ENCODE data around the gene RFX5. TPM values are rescaled to one million over a fixed set of nuclear protein-coding genes. Genes with fewer than 3 reads are reported as not detected.

Gene RFX5
- total RNA-seq, 1 experiment from 2014 or later, result 52.7 TPM

- TF ChIP-seq TCF7L2 (IDR thresholded peaks at IDR 0.05; ENCODE audit: borderline replicate concordance, extremely low read depth, insufficient read depth, insufficient read length), result no peak
- no peak for TF ChIP-seq CTCF (IDR thresholded peaks at IDR 0.05 in 2 of 3, conservative IDR thresholded peaks at IDR 0.05 in 1 of 3; ENCODE audit: borderline replicate concordance in 1 of 3, insufficient read depth in 1 of 3, low read depth in 2 of 3, low read length in 2 of 3)
These were observed 22.6 kb upstream of the RFX5 start (continued) for GRCh38 chr1:151369621-151370048.

GRCh38 chr1:151369302-151369610 is 22.2 kb upstream of the RFX5 start:
- no peaks in the 10 kb centered on the region for H3K36me3 ChIP-seq (ENCODE audit: control insufficient read depth in 1 of 2, insufficient read depth in 2 of 2, low read length in 2 of 2)

More at GRCh38 chr1:151369302-151369610, 22.2 kb upstream of the RFX5 start:
- intact Hi-C loops (cut with micrococcal nuclease), result no loop called here
- no peaks in the 10 kb centered on the region for H3K9me2 ChIP-seq (ENCODE audit: insufficient read depth)
- ChIA-PET RAD21 (ENCODE audit: low non-redundant PET in 1 of 2, low total read pairs in 2 of 2, uncharacterized antibody in 2 of 2, unreplicated experiment in 2 of 2) (no interaction called here), POLR2A (no interaction called here), CTCF (interaction anchor here (1.2 kb wide), 1 partner anchor 68 kb away, joined by 3 read pairs; no protein-coding TSS in a partner anchor)
- H3K9ac ChIP-seq (ENCODE audit: low read length), result no peak overlapping the region
- H3K27me3 ChIP-seq (ENCODE audit: insufficient read depth, low read length), result no peaks in the 10 kb centered on the region
- no peak overlapping the region for H3K4me2 ChIP-seq (ENCODE audit: low read length)
- no peak overlapping the region for H3K27ac ChIP-seq (ENCODE audit: low read depth, low read length)
- no peaks in the 10 kb centered on the region for H4K20me1 ChIP-seq (ENCODE audit: insufficient read depth)
- BruUV-seq (replicated peaks), result no TSS peak
- no peak overlapping the region for H2AFZ ChIP-seq (ENCODE audit: low read depth, low read length, poor library complexity, severe bottlenecking)
- peaks cover 0 to 2% of the 10 kb centered on the region in 2 experiments; a peak in 1 of 4 replicates for H3K4me1 ChIP-seq (ENCODE audit: control insufficient read depth in 1 of 2, insufficient read depth in 2 of 2, low read length in 2 of 2)
- H3K4me3 ChIP-seq (replicated peaks in 1 of 2; ENCODE audit: low read depth in 1 of 2, low read length in 2 of 2), result no peak overlapping the region
- DNase-seq (ENCODE audit: low read depth, low spot score), result no peak
- TF ChIP-seq ZBTB33 (IDR thresholded peaks at IDR 0.05; ENCODE audit: extremely low read depth, insufficient replicate concordance, low read length), result no peak
- no peak for TF ChIP-seq MAX (IDR thresholded peaks at IDR 0.05)
- TF ChIP-seq ZNF274 (IDR thresholded peaks at IDR 0.05; ENCODE audit: low read depth, low read length), result no peak
- no peak for TF ChIP-seq REST (IDR thresholded peaks at IDR 0.05; ENCODE audit: low read depth)
- no peak for TF ChIP-seq POLR2A (IDR thresholded peaks at IDR 0.05; ENCODE audit: borderline replicate concordance, extremely low read depth, insufficient read depth, insufficient read length)
- no peak for TF ChIP-seq POLR2AphosphoS5 (IDR thresholded peaks at IDR 0.05; ENCODE audit: low read depth, low read length)
- no peak for TF ChIP-seq SRF (IDR thresholded peaks at IDR 0.05; ENCODE audit: low read depth)
- TF ChIP-seq CTCF (IDR thresholded peaks at IDR 0.05 in 2 of 3, conservative IDR thresholded peaks at IDR 0.05 in 1 of 3; ENCODE audit: borderline replicate concordance in 1 of 3, insufficient read depth in 1 of 3, low read depth in 2 of 3, low read length in 2 of 3), result no peak
- no peak for TF ChIP-seq SIN3A (IDR thresholded peaks at IDR 0.05; ENCODE audit: low read depth)
- no peak for TF ChIP-seq EGR1 (IDR thresholded peaks at IDR 0.05; ENCODE audit: low read depth)
- no peak for TF ChIP-seq CBX3 (IDR thresholded peaks at IDR 0.05; ENCODE audit: low read depth)
- no peak for TF ChIP-seq JUND (IDR thresholded peaks at IDR 0.05)
- TF ChIP-seq ATF3 (IDR thresholded peaks at IDR 0.05), result no peak
- TF ChIP-seq ZFX (IDR thresholded peaks at IDR 0.05), result no peak
- ATAC-seq, result no peak
- H3K9me3 ChIP-seq (ENCODE audit: control insufficient read depth in 1 of 2, insufficient read depth in 1 of 2, low read depth in 1 of 2, low read length in 2 of 2), result no peaks in the 10 kb centered on the region
- no peaks in the 10 kb centered on the region for H3K79me2 ChIP-seq (ENCODE audit: insufficient read depth, low read length)

Measured in HCT116 (cell line).